GM10847 (cell line): ENCODE results near the gene USP49.

Experiments used
- POLR2A ChIP-seq: IDR thresholded peaks from 2 replicates; pipeline ENCODE4 v1.6.1; 2011; ENCODE audit not compliant: insufficient read length; ENCODE audit errors: extremely low read depth

The USP49 gene

DNA sequence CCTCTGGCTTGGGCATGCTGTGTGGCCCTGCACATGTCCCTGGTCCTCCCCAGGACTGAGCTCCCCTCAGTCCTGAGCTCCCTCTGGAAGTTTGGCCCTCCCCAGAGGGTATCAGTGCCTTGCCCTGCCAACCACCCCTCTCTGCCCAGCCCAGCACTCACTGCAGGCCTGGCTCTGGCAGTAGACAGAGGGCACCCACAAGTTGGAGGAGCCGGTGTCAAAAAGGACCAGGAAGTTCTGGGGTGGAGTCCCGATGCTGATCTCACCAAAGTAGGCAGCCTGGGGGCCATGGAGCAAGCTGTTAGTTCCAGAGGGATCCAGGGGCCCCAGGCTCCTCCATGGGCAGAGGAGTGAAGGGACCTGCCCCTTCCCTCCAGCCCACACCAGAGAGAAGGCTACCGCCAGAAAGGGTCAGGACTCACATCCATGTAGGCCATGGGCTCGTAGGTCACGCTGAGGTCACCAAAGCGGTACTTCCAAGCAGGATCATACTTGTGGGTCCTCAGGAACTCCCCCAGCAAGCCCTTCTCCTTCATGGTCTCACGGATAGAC lies 150.9 kb downstream of the USP49 start:
- TF ChIP-seq POLR2A = no peak

DNA sequence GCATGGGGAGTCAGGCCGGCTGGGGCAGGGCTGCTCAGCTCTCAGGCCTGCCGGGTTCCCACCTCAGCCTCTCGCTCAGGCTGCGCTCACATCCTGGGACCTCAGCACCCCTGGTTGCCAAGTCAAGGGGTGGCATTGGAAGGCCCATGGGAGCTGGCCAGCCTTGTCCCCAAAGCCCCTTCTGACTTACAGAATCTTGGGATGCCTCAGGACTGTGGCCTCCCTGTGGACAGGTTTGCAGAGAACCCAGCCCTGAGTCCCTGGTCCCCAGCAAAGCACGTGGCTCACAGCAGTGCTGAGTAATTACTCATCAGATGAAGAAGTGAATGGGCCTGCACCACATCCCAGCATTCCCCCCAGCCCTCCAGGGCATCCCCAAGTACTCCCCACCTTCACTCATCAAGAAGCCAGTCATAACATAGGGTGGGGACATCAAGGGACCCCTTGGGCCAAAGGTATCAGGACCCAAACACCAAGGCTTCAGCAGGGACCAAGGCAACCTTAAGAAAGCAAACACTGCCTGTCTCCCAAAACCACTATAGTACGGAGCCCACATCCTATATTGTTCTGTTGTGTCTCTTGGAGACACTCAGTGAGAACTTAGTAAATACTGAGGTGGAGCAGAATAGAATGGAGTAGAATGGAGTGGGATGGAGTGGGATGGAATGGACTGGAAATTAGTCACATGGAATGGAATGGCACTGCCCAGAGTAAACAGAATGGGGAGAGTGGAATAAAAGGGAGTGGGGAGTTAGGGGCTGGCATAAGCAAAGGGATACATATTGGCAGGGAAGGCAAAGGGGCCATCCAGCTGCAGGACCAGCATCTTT lies 151.6 kb downstream of the USP49 start:
- TF ChIP-seq POLR2A = no peak

GRCh38 chr6:41741625-41742490 lies 153.3 kb downstream of the USP49 start:
- no peak for TF ChIP-seq POLR2A

GRCh38 chr6:41740366-41741162 lies 154.6 kb downstream of the USP49 start:
- no peak for TF ChIP-seq POLR2A
